ENCODE results near the gene PRKCD.

PRKCD gene

GRCh38 chr3:53236112-53236841, 75.3 kb downstream of the PRKCD start:
- no peak for DNase-seq

- DNase-seq = no peak
Measured at GRCh38 chr3:53238051-53238850, 77.2 kb downstream of the PRKCD start.

GRCh38 chr3:53238886-53239285, 77.9 kb downstream of the PRKCD start:
- no peak for DNase-seq

- no peak for DNase-seq
Measured at GRCh38 chr3:53239800-53240199, 78.8 kb downstream of the PRKCD start.

- DNase-seq = no peak
Measured at GRCh38 chr3:53240989-53241972, 80.3 kb downstream of the PRKCD start.

GRCh38 chr3:53242155-53242554, 81.1 kb downstream of the PRKCD start:
- DNase-seq = no peak
